SU-DHL-6 (cell line): ENCODE results near the gene CLIC6.
"Not testable (repeated sequence)": the region's sequence is repeated elsewhere in the genome, so short reads cannot be mapped to it uniquely, and the experiment has no call there.

ENCODE experiments used
- CTCF ChIP-seq: fragments of 200-600 bp; sonication (generic); IDR thresholded peaks from one replicate; pipeline ENCODE4 v1.5.1; 2017; ENCODE audit warnings: antibody characterized with exemption, mild to moderate bottlenecking, low read length, moderate library complexity; ENCODE audit not compliant: insufficient read depth, poor library complexity, severe bottlenecking
- EZH2phosphoT487 ChIP-seq: fragments of 200-600 bp; sonication (generic), shearing (Covaris generic); conservative IDR thresholded peaks from 2 replicates; pipeline ENCODE4 v1.6.1; 2018; ENCODE audit warnings: mild to moderate bottlenecking, antibody characterized with exemption, low read length, moderate library complexity, mixed read lengths

GRCh38 chr21:34669880-34670219, 1.1 kb downstream of the CLIC6 start:
- TF ChIP-seq CTCF, EZH2phosphoT487: not testable (repeated sequence)
